ENCODE results near the gene DUSP5. TPM values are rescaled to one million over a fixed set of nuclear protein-coding genes. Genes with fewer than 3 reads are reported as not detected.

The DUSP5 gene
- total RNA-seq, 1 donor from 2014 or later = 2.4 TPM

- Mint-ChIP-seq H3K4me1 (ENCODE audit: low read depth, unreplicated experiment) (peaks cover 5% of the 10 kb centered on the region), H3K27ac (ENCODE audit: unreplicated experiment) (no peak overlapping the region), H3K4me3 (ENCODE audit: unreplicated experiment) (no peak overlapping the region), H3K27me3 (ENCODE audit: unreplicated experiment) (peaks cover 2% of the 10 kb centered on the region), H3K36me3 (ENCODE audit: unreplicated experiment) (peaks cover 4% of the 10 kb centered on the region), H3K9me3 (ENCODE audit: unreplicated experiment) (peaks cover 2% of the 10 kb centered on the region)
- no peak for DNase-seq
- TF ChIP-seq CTCF (IDR thresholded peaks at IDR 0.05; ENCODE audit: partially characterized antibody, unreplicated experiment) = no peak
Observed at GRCh38 chr10:110511734-110512449, 14.2 kb downstream of the DUSP5 start.

GRCh38 chr10:110512461-110513187 lies 14.9 kb downstream of the DUSP5 start:
- Mint-ChIP-seq H3K9me3 (ENCODE audit: unreplicated experiment) (peaks cover 2% of the 10 kb centered on the region), H3K27ac (ENCODE audit: unreplicated experiment) (no peak overlapping the region), H3K36me3 (ENCODE audit: unreplicated experiment) (peaks cover 4% of the 10 kb centered on the region), H3K27me3 (ENCODE audit: unreplicated experiment) (peaks cover 2% of the 10 kb centered on the region), H3K4me3 (ENCODE audit: unreplicated experiment) (no peak overlapping the region), H3K4me1 (ENCODE audit: low read depth, unreplicated experiment) (peaks cover 5% of the 10 kb centered on the region)
- no peak for DNase-seq
- TF ChIP-seq CTCF (IDR thresholded peaks at IDR 0.05; ENCODE audit: partially characterized antibody, unreplicated experiment) = no peak

- peaks cover 2% of the 10 kb centered on the region for H3K27me3 Mint-ChIP-seq (ENCODE audit: unreplicated experiment)
- peaks cover 4% of the 10 kb centered on the region for H3K36me3 Mint-ChIP-seq (ENCODE audit: unreplicated experiment)
- peaks cover 2% of the 10 kb centered on the region for H3K9me3 Mint-ChIP-seq (ENCODE audit: unreplicated experiment)
- no peak overlapping the region for H3K27ac Mint-ChIP-seq (ENCODE audit: unreplicated experiment)
- no peak overlapping the region for H3K4me3 Mint-ChIP-seq (ENCODE audit: unreplicated experiment)
- H3K4me1 Mint-ChIP-seq (ENCODE audit: low read depth, unreplicated experiment) = no peaks in the 10 kb centered on the region
- no peak for TF ChIP-seq CTCF (IDR thresholded peaks at IDR 0.05; ENCODE audit: partially characterized antibody, unreplicated experiment)
- no peak for DNase-seq
Observed at GRCh38 chr10:110513949-110514348, 16.2 kb downstream of the DUSP5 start.

- Mint-ChIP-seq H3K4me3 (ENCODE audit: unreplicated experiment) (no peak overlapping the region), H3K27ac (ENCODE audit: unreplicated experiment) (no peak overlapping the region), H3K27me3 (ENCODE audit: unreplicated experiment) (peaks cover 2% of the 10 kb centered on the region), H3K36me3 (ENCODE audit: unreplicated experiment) (peaks cover 4% of the 10 kb centered on the region), H3K9me3 (ENCODE audit: unreplicated experiment) (peaks cover 2% of the 10 kb centered on the region), H3K4me1 (ENCODE audit: low read depth, unreplicated experiment) (no peaks in the 10 kb centered on the region)
- TF ChIP-seq CTCF (IDR thresholded peaks at IDR 0.05; ENCODE audit: partially characterized antibody, unreplicated experiment) = no peak
- no peak for DNase-seq
Observed at GRCh38 chr10:110514848-110515247, 17.1 kb downstream of the DUSP5 start.
